ENCODE results near the gene ITGA2B. TPM values are rescaled to one million over a fixed set of nuclear protein-coding genes. Genes with fewer than 3 reads are reported as not detected.

ITGA2B gene
- total and polyA plus RNA-seq, 2 of the 13 experiments (the other 11 are each of a cell fraction or from before 2014, with no cell fraction given) = 0.38 to 1.1 TPM

GRCh38 chr17:44376779-44377178, 12.7 kb downstream of the ITGA2B start (continued):
- TF ChIP-seq HNF1A (IDR thresholded peaks at IDR 0.05; ENCODE audit: low read depth) (no peak), HNF1A (CRISPR knock-in tag; IDR thresholded peaks at IDR 0.05; ENCODE audit: borderline replicate concordance) (no peak)

GRCh38 chr17:44376124-44376523, 13.3 kb downstream of the ITGA2B start:
- no TSS peak for BruUV-seq (replicated peaks)
- in situ Hi-C loops (cut with HindIII; ENCODE audit: extremely low pct_ligation_motif_present, low pct_unique_long_range_greater_than_20kb) = no loop called here
- H3K4me2 ChIP-seq (ENCODE audit: low read depth, low read length) = peak overlapping the region; percentile 77
- no peak overlapping the region for H2AFZ ChIP-seq (ENCODE audit: low read length)
- peak; percentile 63 for FAIRE-seq
- H3K79me2 ChIP-seq (ENCODE audit: insufficient read depth, low read length) = no peaks in the 10 kb centered on the region
- intact Hi-C loops (cut with micrococcal nuclease; ENCODE audit: unreplicated experiment) = no loop called here
- no peaks in the 10 kb centered on the region for H3K9me3 ChIP-seq (ENCODE audit: low read length)
- H3K27ac ChIP-seq (ENCODE audit: extremely low read length, insufficient read depth, low read length) = no peak overlapping the region
- no peak overlapping the region for H3K9ac ChIP-seq (ENCODE audit: insufficient read depth, low read depth, low read length)
- H3K4me1 ChIP-seq (ENCODE audit: insufficient read depth, low read length) = peaks cover 51% of the 10 kb centered on the region
- DNase-seq (ENCODE audit: low spot score) = peak; percentile 57
- ATAC-seq = peak; percentile 57
- peaks cover 8 to 28% of the 10 kb centered on the region in 2 experiments for H3K27me3 ChIP-seq (ENCODE audit: control insufficient read depth in 1 of 2, insufficient read depth in 2 of 2, low read length in 2 of 2)
- H3K4me3 ChIP-seq (replicated peaks in 1 of 3; ENCODE audit: insufficient read depth in 1 of 3, low read depth in 2 of 3, low read length in 3 of 3) = peak overlapping the region in 1 of 3 experiments; percentile 55; a peak in 1 of 6 replicates
- 0% methylated on average over 5 of the region's 5 CpGs for WGBS (ENCODE audit: low lambda C conversion rate)
- ChIA-PET CTCF (ENCODE audit: low intra/inter-chr PET ratio, low total read pairs) (interaction anchor here (1.3 kb wide), 1 partner anchor 10 kb away, joined by 3 read pairs; no protein-coding TSS in a partner anchor), POLR2A (interaction anchor here (0.8 to 2.8 kb wide), 5 partner anchors 9 to 128 kb away, joined by 3 to 12 read pairs (median 5); partner anchors contain the start of gene GPATCH8)
- H3K36me3 ChIP-seq (replicated peaks in 1 of 2; ENCODE audit: control insufficient read depth in 1 of 2, insufficient read depth in 2 of 2, low read length in 2 of 2) = no peaks in the 10 kb centered on the region
- H4K20me1 ChIP-seq (ENCODE audit: insufficient read depth, low read length) = no peaks in the 10 kb centered on the region; the same call in 1 of the 2 replicates
- TF ChIP-seq FOXM1 (CRISPR knock-in tag; IDR thresholded peaks at IDR 0.05) (no peak), ZNF318 (CRISPR knock-in tag; IDR thresholded peaks at IDR 0.05) (no peak), CTCF (CRISPR knock-in tag; IDR thresholded peaks at IDR 0.05) (peak; percentile 82), KDM2A (CRISPR knock-in tag; IDR thresholded peaks at IDR 0.05; ENCODE audit: borderline replicate concordance, low read depth) (peak; percentile 24; the same call in 1 of the 2 replicates), FOSL2 (CRISPR knock-in tag; IDR thresholded peaks at IDR 0.05) (0 out of 2 replicates have a peak, but pooled peaks have one; percentile 12), HNRNPL (IDR thresholded peaks at IDR 0.05; ENCODE audit: low read depth, low read length) (0 out of 2 replicates have a peak, but pooled peaks have one; percentile 22)
